GM12878 (cell line): Measurements from ENCODE around the gene CHCHD3.

Experiments used
- CEBPB ChIP-seq, 2 experiments: fragments of 150-350 bp in 1 of 2; IDR thresholded peaks; 2 replicates each; pipeline ENCODE4 v1.6.1; 2012 to 2014; ENCODE audit warnings: low read depth in 2 of 2, low read length in 2 of 2, borderline replicate concordance in 1 of 2, inconsistent platforms in 1 of 2
- CTCF ChIP-seq, 3 experiments: IDR thresholded peaks in 2 of 3; conservative IDR thresholded peaks in 1 of 3; 2 replicates each; pipeline ENCODE4 v1.5.1; 2011; ENCODE audit warnings: low read depth in 3 of 3, low read length in 3 of 3, mild to moderate bottlenecking in 3 of 3, control low read depth in 2 of 3, moderate library complexity in 2 of 3, inconsistent platforms in 1 of 3, mixed read lengths in 1 of 3; ENCODE audit not compliant: control insufficient read depth in 2 of 3, insufficient read depth in 1 of 3; ENCODE audit errors: extremely low read depth in 1 of 3
- EZH2 ChIP-seq: IDR thresholded peaks from 2 replicates; pipeline ENCODE4 v1.6.1; 2012; ENCODE audit warnings: low read depth, mild to moderate bottlenecking, control low read depth, inconsistent platforms, low read length, borderline replicate concordance; ENCODE audit not compliant: control insufficient read depth
- FOXM1 ChIP-seq: IDR thresholded peaks from 2 replicates; pipeline ENCODE4 v1.6.1; 2012; ENCODE audit warnings: low read depth, mild to moderate bottlenecking, inconsistent platforms, low read length, moderate library complexity

DNA sequence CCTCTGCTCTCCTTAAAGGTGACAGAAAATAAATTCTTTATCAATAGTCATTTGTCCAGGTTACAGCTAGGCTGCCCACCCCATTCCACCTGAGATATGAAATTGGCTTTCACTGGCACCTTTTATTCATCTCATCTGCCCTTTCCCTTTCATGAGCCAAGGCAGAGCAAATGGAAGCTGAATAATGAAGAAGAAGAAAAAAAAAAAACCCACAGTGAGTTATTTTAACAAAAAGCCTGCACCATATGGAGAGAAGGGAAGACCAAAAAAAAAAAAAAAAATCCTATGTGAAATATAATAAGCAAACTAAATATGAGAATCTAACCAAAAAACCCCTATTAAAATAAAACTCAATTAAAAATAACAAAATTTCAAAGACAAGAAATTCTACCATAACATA lies 59.2 kb downstream of the CHCHD3 start:
- TF ChIP-seq CEBPB (IDR thresholded peaks at IDR 0.05; ENCODE audit: borderline replicate concordance in 1 of 2, low read depth in 2 of 2, low read length in 2 of 2) (no peak), FOXM1 (no peak), EZH2 (no peak), CTCF (IDR thresholded peaks at IDR 0.05 in 2 of 3, conservative IDR thresholded peaks at IDR 0.05 in 1 of 3; ENCODE audit: control insufficient read depth in 2 of 3, extremely low read depth in 1 of 3, insufficient read depth in 1 of 3, low read depth in 3 of 3, low read length in 3 of 3) (no peak)
